ENCODE results near the gene CHGA. TPM values are rescaled to one million over a fixed set of nuclear protein-coding genes. Genes with fewer than 3 reads are reported as not detected.

Gene CHGA
- total RNA-seq, 1 experiment from 2014 or later, result not detected

DNA sequence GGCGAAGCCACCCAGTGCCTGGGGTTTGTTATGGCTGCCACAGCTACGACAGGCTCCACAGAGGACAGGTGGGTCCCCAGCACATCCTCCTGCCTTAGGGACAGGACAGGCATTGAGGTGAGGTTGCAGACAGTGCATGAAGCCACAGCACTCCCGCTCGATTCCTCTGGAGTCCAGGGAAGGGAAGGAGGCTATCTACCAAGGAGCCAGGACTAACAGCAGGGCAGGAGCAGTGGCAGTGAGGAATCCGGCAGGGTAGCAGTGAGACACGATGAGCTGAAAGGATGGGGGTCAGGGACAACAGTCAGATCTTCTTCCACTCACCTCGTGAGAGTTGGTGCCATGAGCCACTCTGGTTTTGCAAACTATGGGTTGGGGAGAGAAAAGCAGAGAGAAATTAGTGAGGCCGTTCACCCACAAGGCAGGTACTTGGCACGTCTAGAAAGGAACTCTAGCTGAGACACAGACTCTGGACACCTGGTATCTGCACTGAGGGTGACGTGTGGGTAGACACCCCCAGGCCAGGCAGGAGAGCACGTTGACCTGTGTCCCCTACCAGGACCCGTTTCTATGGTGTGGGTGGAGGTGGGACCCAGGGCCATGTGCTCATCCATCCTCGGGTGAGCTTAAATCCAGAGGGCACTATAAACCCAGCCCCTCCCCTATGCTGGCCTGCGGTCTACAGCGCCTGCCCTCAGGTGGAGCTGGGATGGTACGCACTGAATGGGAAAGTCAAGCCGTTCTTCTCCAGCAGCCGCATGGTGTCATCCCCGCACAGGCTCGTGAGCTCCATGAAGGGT, 39.3 kb downstream of the CHGA start (continued):
- TF ChIP-seq EZH2phosphoT487 (IDR thresholded peaks at IDR 0.05; ENCODE audit: borderline replicate concordance), result no peak
- TF ChIP-seq JUND (IDR thresholded peaks at IDR 0.05), result no peak
- no peak for TF ChIP-seq FOSL1 (IDR thresholded peaks at IDR 0.05; ENCODE audit: low read depth)
- TF ChIP-seq, protein P1, sequence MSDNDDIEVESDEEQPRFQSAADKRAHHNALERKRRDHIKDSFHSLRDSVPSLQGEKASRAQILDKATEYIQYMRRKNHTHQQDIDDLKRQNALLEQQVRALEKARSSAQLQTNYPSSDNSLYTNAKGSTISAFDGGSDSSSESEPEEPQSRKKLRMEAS (IDR thresholded peaks at IDR 0.05), result no peak
- no peak for TF ChIP-seq CBX3 (IDR thresholded peaks at IDR 0.05; ENCODE audit: low read depth)
- no peak for TF ChIP-seq POLR2A (IDR thresholded peaks at IDR 0.05; ENCODE audit: borderline replicate concordance, extremely low read depth, insufficient read depth, insufficient read length)
- no peak for TF ChIP-seq YY1 (IDR thresholded peaks at IDR 0.05; ENCODE audit: extremely low read depth, insufficient replicate concordance, low read depth, low read length)
- no peak for TF ChIP-seq TCF7L2 (IDR thresholded peaks at IDR 0.05; ENCODE audit: borderline replicate concordance, extremely low read depth, insufficient read depth, insufficient read length)
- TF ChIP-seq ELF1 (IDR thresholded peaks at IDR 0.05; ENCODE audit: borderline replicate concordance, low read depth), result no peak
- no peak for TF ChIP-seq RAD21 (IDR thresholded peaks at IDR 0.05; ENCODE audit: low read depth)

DNA sequence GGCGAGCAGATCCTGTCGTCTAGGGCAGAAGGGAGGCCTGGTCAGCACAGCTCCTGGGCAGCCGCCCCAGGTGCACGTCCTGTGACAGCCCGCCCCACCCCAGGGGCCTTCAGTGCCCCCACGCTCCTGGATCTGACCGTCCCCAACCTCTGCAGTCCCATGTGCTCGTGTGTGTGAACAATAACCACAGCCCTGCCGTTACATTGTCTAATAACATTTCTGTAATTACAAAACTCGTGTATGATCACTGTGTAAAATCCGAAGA, 39.8 kb downstream of the CHGA start:
- peaks cover 13 to 45% of the 10 kb centered on the region in 2 experiments for H3K4me1 ChIP-seq (ENCODE audit: control insufficient read depth in 1 of 2, insufficient read depth in 2 of 2, low read length in 2 of 2)
- H4K20me1 ChIP-seq (ENCODE audit: insufficient read depth), result no peaks in the 10 kb centered on the region
- no peaks in the 10 kb centered on the region for H3K9me3 ChIP-seq (ENCODE audit: control insufficient read depth in 1 of 2, insufficient read depth in 1 of 2, low read depth in 1 of 2, low read length in 2 of 2)
- peaks cover 4% of the 10 kb centered on the region; the same call in 1 of the 2 replicates for H3K79me2 ChIP-seq (ENCODE audit: insufficient read depth, low read length)
- no peak overlapping the region for H3K9ac ChIP-seq (ENCODE audit: low read length)
- BruUV-seq (replicated peaks), result no TSS peak
- H3K27ac ChIP-seq (ENCODE audit: low read depth, low read length), result no peak overlapping the region
- no peak for ATAC-seq
- H3K4me2 ChIP-seq (ENCODE audit: low read length), result no peak overlapping the region
- ChIA-PET RAD21 (ENCODE audit: low non-redundant PET in 1 of 2, low total read pairs in 2 of 2, uncharacterized antibody in 2 of 2, unreplicated experiment in 2 of 2) (no interaction called here), POLR2A (no interaction called here), CTCF (no interaction called here)
- DNase-seq (ENCODE audit: low read depth, low spot score), result no peak
- no peak overlapping the region for H3K4me3 ChIP-seq (replicated peaks in 1 of 2; ENCODE audit: low read depth in 1 of 2, low read length in 2 of 2)
- H2AFZ ChIP-seq (ENCODE audit: low read depth, low read length, poor library complexity, severe bottlenecking), result no peak overlapping the region
- H3K27me3 ChIP-seq (ENCODE audit: insufficient read depth, low read length), result no peaks in the 10 kb centered on the region
- H3K36me3 ChIP-seq (ENCODE audit: control insufficient read depth in 1 of 2, insufficient read depth in 2 of 2, low read length in 2 of 2), result peaks cover 0 to 5% of the 10 kb centered on the region in 2 experiments; a peak in 1 of 4 replicates
- intact Hi-C loops (cut with micrococcal nuclease), result no loop called here
- H3K9me2 ChIP-seq (ENCODE audit: insufficient read depth), result no peaks in the 10 kb centered on the region
- TF ChIP-seq JUND (IDR thresholded peaks at IDR 0.05) (no peak), SRF (IDR thresholded peaks at IDR 0.05; ENCODE audit: low read depth) (no peak), RAD21 (IDR thresholded peaks at IDR 0.05; ENCODE audit: low read depth) (no peak), EZH2phosphoT487 (IDR thresholded peaks at IDR 0.05; ENCODE audit: borderline replicate concordance) (no peak), SIN3A (IDR thresholded peaks at IDR 0.05; ENCODE audit: low read depth) (no peak), POLR2AphosphoS5 (IDR thresholded peaks at IDR 0.05; ENCODE audit: low read depth, low read length) (no peak), FOSL1 (IDR thresholded peaks at IDR 0.05; ENCODE audit: low read depth) (no peak), SP1 (IDR thresholded peaks at IDR 0.05; ENCODE audit: low read depth) (no peak), POLR2A (IDR thresholded peaks at IDR 0.05; ENCODE audit: borderline replicate concordance, extremely low read depth, insufficient read depth, insufficient read length) (no peak), YY1 (IDR thresholded peaks at IDR 0.05; ENCODE audit: extremely low read depth, insufficient replicate concordance, low read depth, low read length) (no peak)
- TF ChIP-seq, protein P2, sequence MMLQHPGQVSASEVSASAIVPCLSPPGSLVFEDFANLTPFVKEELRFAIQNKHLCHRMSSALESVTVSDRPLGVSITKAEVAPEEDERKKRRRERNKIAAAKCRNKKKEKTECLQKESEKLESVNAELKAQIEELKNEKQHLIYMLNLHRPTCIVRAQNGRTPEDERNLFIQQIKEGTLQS (IDR thresholded peaks at IDR 0.05), result no peak
- TF ChIP-seq, protein P1 (IDR thresholded peaks at IDR 0.05), result no peak
- TF ChIP-seq, protein P3, sequence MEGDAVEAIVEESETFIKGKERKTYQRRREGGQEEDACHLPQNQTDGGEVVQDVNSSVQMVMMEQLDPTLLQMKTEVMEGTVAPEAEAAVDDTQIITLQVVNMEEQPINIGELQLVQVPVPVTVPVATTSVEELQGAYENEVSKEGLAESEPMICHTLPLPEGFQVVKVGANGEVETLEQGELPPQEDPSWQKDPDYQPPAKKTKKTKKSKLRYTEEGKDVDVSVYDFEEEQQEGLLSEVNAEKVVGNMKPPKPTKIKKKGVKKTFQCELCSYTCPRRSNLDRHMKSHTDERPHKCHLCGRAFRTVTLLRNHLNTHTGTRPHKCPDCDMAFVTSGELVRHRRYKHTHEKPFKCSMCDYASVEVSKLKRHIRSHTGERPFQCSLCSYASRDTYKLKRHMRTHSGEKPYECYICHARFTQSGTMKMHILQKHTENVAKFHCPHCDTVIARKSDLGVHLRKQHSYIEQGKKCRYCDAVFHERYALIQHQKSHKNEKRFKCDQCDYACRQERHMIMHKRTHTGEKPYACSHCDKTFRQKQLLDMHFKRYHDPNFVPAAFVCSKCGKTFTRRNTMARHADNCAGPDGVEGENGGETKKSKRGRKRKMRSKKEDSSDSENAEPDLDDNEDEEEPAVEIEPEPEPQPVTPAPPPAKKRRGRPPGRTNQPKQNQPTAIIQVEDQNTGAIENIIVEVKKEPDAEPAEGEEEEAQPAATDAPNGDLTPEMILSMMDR (IDR thresholded peaks at IDR 0.05 in 2 of 3, conservative IDR thresholded peaks at IDR 0.05 in 1 of 3; ENCODE audit: borderline replicate concordance in 1 of 3, insufficient read depth in 1 of 3, low read depth in 2 of 3, low read length in 2 of 3), result no peak
- TF ChIP-seq, protein P4, sequence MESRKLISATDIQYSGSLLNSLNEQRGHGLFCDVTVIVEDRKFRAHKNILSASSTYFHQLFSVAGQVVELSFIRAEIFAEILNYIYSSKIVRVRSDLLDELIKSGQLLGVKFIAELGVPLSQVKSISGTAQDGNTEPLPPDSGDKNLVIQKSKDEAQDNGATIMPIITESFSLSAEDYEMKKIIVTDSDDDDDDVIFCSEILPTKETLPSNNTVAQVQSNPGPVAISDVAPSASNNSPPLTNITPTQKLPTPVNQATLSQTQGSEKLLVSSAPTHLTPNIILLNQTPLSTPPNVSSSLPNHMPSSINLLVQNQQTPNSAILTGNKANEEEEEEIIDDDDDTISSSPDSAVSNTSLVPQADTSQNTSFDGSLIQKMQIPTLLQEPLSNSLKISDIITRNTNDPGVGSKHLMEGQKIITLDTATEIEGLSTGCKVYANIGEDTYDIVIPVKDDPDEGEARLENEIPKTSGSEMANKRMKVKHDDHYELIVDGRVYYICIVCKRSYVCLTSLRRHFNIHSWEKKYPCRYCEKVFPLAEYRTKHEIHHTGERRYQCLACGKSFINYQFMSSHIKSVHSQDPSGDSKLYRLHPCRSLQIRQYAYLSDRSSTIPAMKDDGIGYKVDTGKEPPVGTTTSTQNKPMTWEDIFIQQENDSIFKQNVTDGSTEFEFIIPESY (IDR thresholded peaks at IDR 0.05; ENCODE audit: extremely low read depth, insufficient replicate concordance, low read length), result no peak

All from HCT116 (cell line).